Stimulated activated CD8-positive, alpha-beta memory T cell treated with anti-CD3 and anti-CD28 coated beads, Interleukin-4, amount 100 ng/mL, for 4 hours (primary cell): ENCODE measurements around the gene TMEM119.
"Not testable (repeated sequence)": the region's sequence is repeated elsewhere in the genome, so short reads cannot be mapped to it uniquely, and the experiment has no call there.

Experiments used
- DNase-seq, 2 donors: peaks; one replicate each; pipeline ENCODE4 v3.0.0-alpha.2; 2020; ENCODE audit warnings: low read depth in 2 of 2, low spot score in 1 of 2

Gene TMEM119

GRCh38 chr12:108602976-108603704 lies 5.3 kb upstream of the TMEM119 start:
- DNase-seq, result no peak

GRCh38 chr12:108602209-108602705 lies 4.4 kb upstream of the TMEM119 start:
- DNase-seq, result no peak

- no peak for DNase-seq
These were observed 2.8 kb upstream of the TMEM119 start for GRCh38 chr12:108600702-108601007.

GRCh38 chr12:108599948-108600701 lies 2.2 kb upstream of the TMEM119 start:
- DNase-seq, result no peak

GRCh38 chr12:108599541-108599940 lies 1.7 kb upstream of the TMEM119 start:
- DNase-seq, result no peak

DNA sequence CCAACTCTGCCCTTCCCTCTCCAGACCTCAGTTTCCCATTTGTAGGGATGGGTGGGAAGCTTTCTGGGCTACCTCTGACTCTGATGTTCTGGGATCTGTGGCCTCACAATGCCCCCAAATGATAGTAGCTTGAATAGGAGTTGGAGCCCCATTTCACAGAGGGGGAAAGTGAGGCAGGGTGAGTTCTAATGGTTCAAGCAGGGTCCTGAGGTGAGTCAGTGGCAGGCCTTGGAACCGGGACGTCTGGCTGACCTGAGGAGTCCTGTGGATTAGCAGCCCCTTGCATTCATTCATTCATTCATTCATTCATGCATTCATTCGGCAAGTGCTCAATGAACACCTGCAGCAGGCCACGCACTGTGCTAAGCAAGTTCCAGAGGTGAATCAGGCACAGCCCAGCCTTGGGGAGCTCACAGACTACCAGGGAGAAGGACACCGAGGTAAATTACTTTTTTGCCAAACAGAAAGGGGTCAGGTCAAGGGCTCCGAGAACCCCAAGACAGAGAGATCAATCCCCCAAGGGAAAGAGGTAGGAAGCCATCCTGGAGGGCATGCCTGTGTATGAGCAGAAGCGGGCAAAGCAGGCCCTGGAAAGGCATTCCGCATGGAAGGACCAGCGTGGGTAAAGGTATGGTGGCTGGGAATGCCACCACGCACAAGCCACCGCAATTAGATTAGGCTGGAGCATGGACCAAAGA lies 818 bp upstream of the TMEM119 start:
- no peak for DNase-seq

GRCh38 chr12:108596854-108597558 lies 878 bp downstream of the TMEM119 start:
- DNase-seq, result no peak

GRCh38 chr12:108595711-108596647 lies 1.9 kb downstream of the TMEM119 start:
- DNase-seq, result no peak

DNA sequence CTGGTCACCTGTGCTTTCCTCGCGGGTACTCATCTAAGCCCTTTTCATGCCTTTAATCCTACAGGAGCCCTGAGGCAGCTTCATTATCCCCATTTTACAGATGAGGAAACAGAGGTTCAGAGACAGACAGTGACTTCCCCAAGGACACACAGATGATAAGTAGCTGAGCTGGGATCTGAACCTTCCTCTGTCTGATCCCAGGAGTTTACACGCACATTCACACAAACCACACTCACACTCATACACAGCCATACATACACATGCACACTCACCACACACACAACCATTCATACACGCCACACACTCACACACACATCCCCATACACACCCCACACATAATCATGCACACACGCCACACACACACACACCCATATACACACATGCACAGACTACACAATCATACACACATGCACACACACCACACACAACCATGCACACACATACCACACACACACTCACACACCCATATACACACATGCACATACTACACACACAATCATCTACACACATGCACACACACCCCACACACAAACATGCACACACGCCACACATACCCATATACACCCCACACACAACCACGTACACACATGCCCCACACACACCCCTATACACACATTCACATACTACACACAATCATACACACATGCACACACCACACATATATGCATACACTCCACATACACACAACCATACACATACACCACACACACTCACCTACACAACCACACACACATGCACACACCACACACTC lies 2.7 kb downstream of the TMEM119 start:
- DNase-seq, result no peak

DNA sequence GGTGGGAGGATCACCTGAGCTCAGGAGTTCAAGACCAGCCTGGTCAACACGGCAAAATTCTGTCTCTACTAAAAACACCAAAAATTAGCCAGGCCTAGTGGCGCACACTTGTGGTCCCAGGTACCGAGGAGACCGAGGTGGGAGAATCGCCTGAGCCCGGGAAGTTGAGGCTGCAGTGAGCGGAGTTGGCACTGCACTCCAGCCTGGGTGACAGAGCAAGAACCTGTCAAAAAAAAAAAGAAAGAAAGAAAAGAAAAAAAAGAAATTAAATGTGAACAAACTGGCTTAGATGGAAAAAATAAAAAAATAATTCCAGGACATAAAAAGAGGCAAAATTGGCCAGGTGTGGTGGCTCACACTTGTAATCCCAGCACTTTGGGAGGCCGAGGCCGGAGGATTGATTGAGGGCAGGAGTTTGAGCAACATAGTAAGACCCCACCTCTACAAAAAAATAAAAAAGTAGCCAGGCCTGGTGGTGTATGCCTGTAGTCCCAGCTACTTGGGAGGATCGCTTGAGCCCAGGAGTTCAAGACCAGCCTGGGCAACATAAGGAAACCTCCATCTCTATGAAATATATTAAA lies 3.5 kb downstream of the TMEM119 start:
- DNase-seq, result no peak

GRCh38 chr12:108592033-108592909 lies 5.6 kb downstream of the TMEM119 start:
- DNase-seq, result no peak

DNA sequence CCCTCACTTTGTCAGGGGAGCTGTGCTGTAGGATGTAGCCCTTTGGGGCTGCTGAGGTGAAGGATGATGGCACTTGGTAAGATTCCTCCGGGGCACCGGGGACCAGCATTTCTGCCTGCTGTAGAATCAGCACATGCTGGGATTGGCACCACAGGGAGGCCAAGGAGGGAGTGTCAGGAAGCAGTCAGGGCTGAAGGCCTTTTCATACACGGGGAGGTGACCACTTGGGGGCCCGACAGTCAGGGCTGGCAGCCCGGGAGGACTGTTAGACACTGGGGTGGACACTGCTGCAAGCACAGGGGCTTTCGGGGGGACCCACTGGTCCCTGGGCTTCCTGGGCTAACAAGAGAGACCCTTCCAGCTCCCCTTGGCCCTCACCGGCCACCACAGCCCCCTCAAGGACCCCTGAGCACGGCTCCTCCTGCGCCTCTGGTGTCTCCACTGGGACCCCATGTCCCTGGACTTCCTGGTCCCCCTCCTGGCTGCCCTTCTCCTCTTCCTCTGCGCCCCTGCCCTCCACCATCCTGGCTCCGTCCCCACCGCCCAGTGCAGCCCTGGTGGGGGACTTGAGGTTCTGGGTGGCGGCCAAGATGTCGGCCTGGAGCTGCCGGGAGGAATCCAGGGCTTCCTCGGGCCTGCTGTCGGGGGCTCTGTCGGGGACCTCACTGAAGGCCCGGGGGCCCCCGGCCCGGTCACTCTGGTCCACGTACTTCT lies 6.5 kb downstream of the TMEM119 start:
- no peak for DNase-seq

DNA sequence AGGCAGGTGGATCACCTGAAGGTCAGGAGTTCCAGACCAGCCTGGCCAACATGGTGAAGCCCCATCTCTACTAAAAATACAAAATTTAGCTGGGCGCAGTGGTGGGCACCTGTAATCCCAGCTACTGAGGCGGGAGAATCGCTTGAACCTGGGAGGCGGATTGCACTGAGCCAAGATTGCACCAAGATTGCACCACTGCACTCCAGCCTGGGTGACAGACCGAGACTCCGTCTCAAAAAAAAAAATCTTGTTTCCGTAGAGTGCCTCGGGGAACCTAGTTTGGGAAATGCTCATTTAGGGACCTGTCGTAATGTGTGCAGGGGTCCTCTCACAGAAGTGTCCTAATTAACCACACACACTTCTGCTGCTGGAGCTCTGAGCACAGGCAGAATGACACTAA lies 7.4 kb downstream of the TMEM119 start:
- not testable (repeated sequence) for DNase-seq

- DNase-seq, result no peak
These were observed 8.0 kb downstream of the TMEM119 start for GRCh38 chr12:108589840-108590229.

DNA sequence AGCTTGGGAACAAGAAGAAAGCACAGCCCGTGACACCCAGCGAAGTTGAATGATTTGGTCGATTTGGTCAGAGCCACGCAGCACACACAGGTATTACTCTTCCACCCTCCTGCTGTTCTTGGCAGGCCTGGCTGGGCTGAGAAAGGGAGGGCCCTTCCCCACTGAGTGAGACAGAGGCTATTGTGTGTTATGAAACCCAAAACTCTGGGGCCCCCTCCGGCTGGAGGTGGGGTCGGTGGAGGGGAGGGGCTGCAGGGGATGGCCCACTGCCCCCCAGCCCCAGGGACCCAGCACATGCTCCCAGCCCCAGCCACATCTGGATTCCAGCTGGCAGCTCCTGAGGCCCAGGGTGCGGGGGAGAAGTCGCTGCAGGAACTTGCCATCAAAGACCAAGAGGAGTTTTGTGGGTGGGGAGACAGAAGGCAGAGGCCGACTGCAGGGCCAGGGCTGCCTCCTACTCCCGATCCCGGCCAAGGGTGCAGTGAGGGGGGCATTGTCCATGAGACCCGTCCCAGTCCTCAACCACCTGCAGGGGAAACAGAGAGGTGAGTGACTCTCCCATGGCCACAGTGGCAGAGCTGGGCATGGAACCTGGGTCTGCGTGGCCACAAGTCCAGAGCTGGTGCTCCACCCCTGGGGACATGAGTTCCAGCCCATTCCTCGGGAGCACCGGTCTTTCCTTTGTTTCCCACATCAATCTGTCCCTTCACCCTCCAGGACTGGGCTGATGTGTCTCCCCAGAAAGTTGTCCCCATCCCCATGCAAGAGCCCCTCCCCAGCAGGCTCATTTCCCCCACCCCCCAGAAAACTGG lies 8.7 kb downstream of the TMEM119 start:
- no peak for DNase-seq

DNA sequence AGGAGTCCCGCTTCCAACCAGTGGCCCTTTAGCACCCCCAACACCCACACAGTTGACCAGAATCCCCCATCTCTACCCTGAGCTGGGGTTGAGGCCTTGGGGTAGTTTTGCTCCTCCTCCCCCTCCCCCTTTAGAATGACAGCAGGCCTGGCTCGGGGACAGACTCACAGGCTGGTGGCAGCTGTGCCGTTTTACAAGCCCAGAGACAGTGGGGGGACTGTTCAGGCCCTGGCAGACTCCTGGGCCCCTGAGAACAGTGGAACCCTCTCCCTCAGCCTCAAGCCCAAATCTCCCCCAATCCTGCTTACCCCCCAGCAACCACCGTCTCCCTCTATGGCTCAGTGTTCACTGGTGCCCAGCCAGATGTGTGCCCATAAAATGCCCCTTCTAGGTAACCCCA lies 10.1 kb downstream of the TMEM119 start:
- no peak for DNase-seq

DNA sequence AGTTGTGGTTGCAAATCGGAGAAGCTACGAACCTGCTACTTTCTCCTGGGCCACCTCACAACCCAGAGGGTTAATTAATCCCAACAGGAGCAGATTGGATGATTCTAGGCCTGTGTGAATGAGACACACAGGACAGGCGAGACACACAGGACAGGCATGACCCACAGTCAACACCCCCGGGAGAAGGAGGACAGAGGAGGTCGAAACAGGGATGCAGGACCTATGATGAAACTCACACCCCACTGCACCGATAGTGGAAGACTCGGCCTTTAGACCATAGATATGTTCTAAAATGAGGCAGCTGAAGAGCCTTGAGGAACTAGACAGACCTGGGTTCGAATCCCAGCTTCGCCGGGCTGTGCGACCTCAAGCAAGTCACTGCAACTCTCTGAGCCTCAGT lies 11.6 kb downstream of the TMEM119 start:
- no peak for DNase-seq
